GM18508 (cell line): ENCODE results near the gene EPB41L3.

Source experiments
- ATAC-seq: cut with Tn5 transposase; IDR thresholded peaks from one replicate; pipeline ENCODE4 v1.9.1; 2021; ENCODE audit warnings: moderate number of reproducible peaks; ENCODE audit not compliant: insufficient read depth, unreplicated experiment

The EPB41L3 gene

DNA sequence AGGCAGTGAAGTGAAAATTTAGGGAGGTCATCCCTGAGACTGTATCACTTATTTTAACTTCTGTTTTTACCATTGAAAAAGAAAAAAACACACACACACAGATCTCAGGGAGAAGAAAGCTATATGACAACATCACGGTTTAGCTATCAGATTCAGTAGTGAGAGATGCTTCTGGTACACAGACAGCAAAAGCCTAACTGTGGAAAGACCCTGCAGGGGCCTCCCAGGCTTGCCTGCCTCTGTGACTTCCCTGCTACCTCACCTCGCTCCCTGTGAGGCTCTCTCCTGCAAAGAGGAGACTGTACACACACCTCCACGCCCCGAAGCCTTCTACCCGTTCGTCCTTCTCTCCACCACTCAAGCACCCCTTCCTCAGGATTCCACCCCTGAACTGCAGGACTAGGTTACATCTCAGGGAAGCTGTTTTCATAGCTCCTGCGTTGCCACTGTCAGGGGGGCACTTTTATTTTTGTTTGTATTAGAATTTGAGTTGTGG is 86.3 kb downstream of the EPB41L3 start:
- no peak for ATAC-seq

DNA sequence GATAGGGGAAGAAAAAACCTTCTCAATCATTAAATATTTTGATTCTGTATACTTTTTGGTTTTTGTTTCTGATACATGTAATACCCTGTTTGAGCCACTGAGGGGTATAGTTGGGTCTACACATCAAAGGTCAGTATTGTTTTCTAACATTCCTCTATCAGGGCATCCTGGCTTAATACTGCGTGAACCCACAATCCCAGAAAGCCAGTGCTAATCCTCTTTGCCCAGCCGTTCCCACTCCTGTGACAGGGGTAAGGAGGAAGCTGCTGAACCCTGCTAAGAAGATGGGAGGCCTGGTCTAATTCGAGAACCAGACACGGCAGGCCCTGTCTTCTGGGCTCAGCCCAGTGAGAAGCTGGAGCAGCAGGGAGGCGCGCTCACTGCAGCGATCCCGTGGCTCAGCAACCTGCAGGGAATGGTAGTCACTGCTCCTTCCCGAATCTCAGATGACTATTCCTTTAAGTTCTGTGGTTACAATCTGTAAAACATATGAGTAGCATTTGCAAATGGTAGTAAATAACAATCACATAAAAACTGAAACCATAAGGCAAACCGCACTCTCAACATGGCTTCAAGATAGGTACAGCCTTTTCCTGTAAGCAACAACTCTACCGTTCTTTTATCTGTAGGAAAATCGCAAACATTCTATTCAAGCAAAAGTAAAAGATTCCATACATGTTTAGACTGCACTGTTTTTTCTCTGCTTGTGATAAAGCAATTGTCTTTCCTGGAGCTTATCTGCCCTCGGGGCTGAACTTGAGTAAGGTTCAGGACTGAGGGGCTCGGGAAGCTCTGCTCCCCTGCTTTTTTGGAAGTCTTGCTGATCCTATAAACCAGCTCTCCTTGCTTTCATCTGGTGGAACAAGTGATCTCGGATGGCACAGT is 87.0 kb downstream of the EPB41L3 start:
- ATAC-seq = peak; percentile 64

DNA sequence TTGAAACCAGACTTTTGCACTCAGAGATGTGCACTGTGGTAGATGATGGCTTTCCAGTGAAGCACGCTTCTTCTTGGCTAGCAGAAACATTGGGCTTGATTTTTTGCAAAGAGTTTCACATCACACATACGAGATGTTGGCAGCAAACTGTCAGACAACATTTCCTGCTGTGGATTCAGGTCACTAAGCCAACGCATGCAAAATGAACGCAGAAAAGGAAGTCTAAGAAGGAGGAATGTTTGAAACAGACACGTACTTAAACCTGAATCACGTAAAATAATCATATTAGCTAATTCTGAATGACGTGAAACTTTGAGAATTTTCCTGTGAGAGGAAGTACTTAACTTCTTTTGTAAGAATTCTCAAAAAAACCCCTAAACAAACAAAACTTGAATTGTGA is 88.1 kb downstream of the EPB41L3 start:
- ATAC-seq = no peak

DNA sequence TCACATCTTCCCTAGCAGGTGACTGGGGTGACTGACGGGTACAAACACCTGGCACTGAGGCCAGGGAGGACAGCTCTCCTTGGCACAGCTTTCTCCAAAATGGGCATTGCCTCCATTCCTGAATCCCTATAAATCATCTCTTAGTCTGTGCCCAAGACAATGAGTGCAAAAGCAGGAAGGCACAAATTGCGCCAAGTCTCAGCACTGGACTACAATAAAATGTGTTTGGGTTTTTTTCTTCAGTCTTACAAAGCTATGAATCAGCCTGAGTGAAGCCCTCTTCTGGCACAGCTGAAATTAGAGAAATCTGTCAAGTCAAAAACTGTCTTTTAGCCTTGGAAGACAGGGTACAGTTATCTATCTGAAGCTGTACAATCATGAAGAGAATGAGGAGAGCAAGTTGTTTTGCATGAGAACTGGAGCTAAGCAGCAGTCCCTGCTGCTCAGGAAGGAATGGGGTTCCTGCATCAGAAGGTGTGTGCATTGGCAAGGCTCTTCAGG is 90.8 kb downstream of the EPB41L3 start:
- ATAC-seq = no peak

DNA sequence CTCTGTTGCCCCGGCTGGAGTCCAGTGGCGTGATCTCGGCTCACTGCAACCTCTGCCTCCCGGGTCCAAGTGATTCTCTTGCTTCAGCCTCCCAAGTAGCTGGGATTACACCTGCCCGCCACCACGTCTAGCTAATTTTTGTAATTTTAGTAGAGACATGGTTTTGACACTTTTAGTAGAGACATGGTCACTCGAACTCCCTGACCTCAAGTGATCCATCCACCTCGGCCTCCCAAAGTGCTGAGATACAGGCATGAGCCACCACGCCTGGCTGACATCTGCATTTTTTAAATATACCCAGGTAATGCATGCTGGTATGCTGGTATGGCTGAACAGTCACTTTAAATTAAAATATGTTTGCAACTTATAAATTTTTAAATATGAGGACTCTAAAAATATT is 91.9 kb downstream of the EPB41L3 start:
- no peak for ATAC-seq

DNA sequence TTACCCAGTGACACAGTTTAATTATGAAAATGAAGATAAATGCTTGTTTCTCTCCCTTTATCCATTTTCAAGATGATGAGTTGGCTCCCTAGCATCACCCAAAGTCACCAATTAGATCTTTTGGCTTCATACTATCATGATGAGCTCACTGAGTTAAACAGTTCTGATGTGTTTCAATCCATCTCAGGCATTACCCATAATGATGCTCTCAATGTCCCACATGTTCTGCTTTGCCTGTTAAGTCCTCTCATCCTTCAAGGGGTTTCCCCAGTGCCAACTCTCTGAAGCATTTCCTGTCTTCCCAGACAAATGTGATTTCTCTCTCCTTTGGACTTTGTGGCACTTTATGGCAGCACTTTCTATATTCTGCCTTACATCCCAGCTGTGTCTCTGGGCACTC is 92.6 kb downstream of the EPB41L3 start:
- ATAC-seq = no peak

DNA sequence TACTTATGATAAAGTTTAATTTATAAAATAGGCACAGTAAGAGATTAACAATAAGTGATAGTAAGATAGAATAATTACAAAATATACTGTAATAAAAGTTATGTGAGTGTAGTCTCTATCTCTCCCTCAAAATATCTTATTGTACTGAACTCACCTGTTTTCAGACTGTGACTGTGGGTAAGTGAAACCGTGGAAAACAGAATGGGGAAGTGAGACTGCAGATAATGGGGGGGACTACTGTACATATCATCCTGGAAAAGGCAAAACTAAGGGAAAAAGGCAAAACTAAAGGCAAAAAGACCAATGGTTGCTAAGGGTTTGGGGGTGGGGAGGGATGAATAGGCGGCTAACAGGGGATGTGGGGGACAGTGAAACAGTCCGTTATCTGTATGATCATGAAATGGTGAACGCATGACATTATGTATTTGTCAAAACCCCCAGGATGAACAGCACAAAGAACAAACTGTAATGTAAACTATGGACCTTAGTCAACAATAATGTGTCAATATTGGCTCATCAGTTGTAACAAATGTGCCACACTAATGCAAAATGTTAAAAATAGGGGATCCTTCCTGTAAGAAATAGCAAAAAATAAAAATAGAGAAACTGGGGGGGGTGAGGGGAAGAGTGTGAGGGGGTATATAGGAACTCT is 93.8 kb downstream of the EPB41L3 start:
- ATAC-seq = no peak

DNA sequence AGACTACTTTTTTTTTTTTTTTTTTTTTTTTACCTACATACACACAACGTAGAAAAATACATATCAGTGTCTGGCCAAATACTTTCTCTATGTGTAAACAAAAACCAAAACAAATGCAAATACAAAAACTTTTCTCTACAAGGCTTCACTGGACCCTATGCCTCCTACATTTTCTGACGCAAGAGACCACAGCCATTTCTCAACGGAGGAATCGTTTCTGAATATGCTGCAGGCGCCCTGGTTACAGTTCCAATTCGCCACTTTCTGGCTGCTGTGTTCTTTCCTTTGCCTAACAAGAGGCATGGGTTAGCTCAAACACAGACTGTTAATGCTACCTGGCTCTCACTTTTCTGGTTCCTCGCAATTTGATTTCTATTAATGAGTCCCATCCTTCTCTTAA is 96.4 kb downstream of the EPB41L3 start:
- ATAC-seq = no peak

DNA sequence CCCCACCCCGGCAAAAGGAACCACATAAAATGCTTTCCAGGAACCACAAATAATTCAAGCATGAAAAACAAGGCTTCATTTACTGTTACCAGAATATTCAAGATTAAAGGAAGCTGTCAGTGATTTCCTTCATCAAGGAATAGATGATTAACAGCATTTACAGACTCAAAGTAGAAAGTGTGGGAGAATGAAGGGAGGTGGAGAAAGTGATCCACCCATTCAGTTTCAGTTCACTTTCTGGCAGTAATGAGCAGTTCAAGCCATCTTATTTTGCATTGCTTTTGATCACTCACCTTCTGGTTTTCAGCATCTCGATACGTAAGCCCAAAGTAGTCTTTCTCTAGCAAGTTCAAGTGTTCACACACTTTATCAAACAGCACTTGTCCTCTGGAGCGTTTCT is 99.0 kb downstream of the EPB41L3 start:
- peak; percentile 74 for ATAC-seq

DNA sequence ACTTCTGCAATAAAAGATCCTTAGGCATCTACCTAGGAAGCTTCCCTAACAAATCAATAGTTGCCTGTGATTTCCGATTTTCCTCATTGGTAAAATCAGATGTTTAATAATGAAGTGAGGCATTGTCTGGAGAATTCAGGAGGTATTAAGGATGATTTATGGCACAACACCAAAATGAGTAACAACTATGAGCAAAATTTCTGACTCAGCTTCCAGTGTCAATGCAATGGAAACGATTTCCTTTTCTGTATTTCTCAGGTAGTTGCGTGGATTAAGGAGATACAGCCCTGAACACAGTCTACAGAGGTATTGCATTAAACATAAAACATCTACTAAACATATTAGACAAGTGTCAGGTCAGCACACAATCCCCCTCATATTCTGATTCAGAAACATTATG is 99.5 kb downstream of the EPB41L3 start:
- no peak for ATAC-seq

GRCh38 chr18:5439986-5440696 is 103.7 kb downstream of the EPB41L3 start:
- no peak for ATAC-seq

DNA sequence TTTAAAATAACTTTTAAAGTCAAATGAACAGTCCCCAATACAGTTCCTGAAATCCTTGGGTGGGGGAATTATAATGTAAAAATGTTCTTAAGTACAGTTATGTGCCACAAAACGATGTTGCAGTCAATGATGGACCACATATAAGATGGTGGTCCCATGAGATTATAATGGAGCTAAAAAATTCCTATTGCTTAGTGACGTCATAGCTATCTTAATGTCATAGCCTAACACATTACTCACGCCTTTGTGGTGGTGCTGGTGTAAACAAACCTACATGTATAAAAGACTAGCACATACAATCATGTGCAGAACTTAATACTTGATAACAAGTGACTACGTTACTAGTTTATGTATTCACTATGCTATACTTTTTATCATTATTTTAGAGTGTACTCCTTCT is 109.4 kb downstream of the EPB41L3 start:
- ATAC-seq = no peak

- no peak for ATAC-seq
Observed at GRCh38 chr18:5431836-5432575, 111.8 kb downstream of the EPB41L3 start.

GRCh38 chr18:5430131-5430530 is 113.7 kb downstream of the EPB41L3 start:
- ATAC-seq = no peak

DNA sequence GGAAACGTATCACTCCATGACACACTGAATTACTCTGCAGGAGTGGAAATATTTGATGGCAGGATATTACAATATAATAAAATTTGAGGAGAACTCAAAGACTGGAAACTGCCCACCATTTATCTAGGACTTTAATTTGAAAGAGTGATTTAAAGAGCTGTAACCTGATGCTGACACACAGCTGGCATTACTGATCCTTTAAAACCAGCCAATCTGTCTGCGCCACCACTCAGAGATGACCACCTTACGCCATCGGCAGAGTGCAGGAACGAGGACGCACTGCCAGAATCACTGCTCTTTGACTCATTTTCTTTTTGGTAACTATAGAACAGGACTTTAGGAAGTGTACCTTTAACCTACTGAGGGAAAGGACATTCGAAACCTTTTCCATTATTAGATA is 114.1 kb downstream of the EPB41L3 start:
- no peak for ATAC-seq

GRCh38 chr18:5425721-5426120 is 118.1 kb downstream of the EPB41L3 start:
- ATAC-seq = no peak

DNA sequence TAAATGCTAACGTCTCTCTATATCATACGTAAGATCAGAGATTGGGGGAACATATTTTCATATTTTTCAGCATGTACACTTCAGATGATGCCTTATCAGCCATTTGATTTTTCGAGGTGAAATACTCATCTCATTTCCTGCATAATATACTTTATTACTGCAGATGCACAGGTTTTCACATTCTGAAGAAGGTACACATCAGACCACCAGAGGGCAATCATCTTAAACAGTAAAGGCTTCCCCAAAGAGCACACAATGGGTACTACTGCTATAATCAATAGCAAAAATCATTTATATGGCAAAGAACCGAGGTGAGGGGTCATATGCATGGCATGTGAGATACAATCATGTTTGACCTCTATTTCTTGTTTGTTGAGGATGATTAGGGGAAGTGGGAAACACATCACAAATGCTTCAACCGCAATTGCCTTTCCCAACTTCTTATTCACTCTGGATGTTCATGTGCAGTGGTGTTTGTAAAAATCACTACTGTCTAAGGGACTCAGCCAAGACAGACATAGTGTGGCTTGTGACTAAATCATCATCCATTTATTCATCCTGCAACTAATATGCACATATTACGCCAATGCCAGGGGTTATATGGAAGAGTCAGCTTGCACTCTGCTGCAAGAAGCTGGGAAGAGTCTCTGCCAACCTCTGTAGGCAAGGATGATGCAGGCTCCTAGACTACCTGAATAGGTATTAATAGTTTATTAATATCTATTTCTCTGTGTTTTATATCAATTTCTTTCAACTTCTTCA is 118.7 kb downstream of the EPB41L3 start:
- no peak for ATAC-seq

DNA sequence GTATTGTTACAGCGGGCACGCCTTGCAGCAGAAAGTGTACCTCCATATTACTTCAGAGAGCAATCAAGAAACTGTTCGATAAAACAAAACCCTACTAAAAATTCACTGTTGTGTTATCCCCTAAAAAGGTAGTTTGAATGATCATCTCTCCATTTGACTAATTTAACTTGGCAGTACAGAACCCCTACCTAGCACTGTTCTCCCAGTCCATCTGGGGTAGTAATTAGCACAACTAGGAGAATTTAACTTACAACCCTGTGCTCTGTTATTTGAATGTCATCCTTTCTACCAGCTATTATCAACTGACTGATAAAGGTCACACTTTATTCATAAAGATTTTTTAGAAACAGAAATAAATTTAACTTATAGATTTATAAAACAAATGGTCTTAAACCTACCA is 121.2 kb downstream of the EPB41L3 start:
- no peak for ATAC-seq

GRCh38 chr18:5421981-5422380 is 121.8 kb downstream of the EPB41L3 start:
- ATAC-seq = no peak
